Muscle of leg (tissue), 11 donors: ENCODE measurements around the gene CST7. TPM values are rescaled to one million over a fixed set of nuclear protein-coding genes. Genes with fewer than 3 reads are reported as not detected.
"Not testable (repeated sequence)": the region's sequence is repeated elsewhere in the genome, so short reads cannot be mapped to it uniquely, and the experiment has no call there.

Experiments
- DNase-seq: peaks from one replicate; pipeline ENCODE4 v3.0.0; 2013
- H3K27ac ChIP-seq: one replicate; pipeline ENCODE4 v1.5.1; 2013; ENCODE audit warnings: mild to moderate bottlenecking, low read length, control low read depth
- H3K27me3 ChIP-seq: one replicate; pipeline ENCODE4 v1.6.1; 2013; ENCODE audit warnings: low read length; ENCODE audit not compliant: control insufficient read depth, insufficient read depth
- H3K36me3 ChIP-seq: one replicate; pipeline ENCODE4 v1.6.1; 2013; ENCODE audit warnings: low read length; ENCODE audit not compliant: control insufficient read depth, insufficient read depth
- H3K4me1 ChIP-seq: one replicate; pipeline ENCODE4 v1.6.1; 2013; ENCODE audit warnings: low read length; ENCODE audit not compliant: control insufficient read depth, insufficient read depth
- H3K4me3 ChIP-seq: one replicate; pipeline ENCODE4 v1.5.1; 2013; ENCODE audit warnings: low read length, control low read depth
- H3K9me3 ChIP-seq: replicated peaks from 2 replicates; pipeline ENCODE4 v1.6.1; 2013; ENCODE audit warnings: low read depth, low read length; ENCODE audit not compliant: control insufficient read depth
- WGBS: methylation state at CpG from one replicate; pipeline ENCODE4 v1.1.5; 2013; ENCODE audit warnings: missing lambda C conversion rate; ENCODE audit not compliant: insufficient coverage; 5-methylcytosine and 5-hydroxymethylcytosine counted together
- polyA plus RNA-seq, 8 donors: library from polyadenylated mRNA; unstranded; fragments of 120-200 nt; gene quantifications; one replicate each; pipeline versions ENCODE4 v1.2.1 to v1.2.3, GENCODE V29; 2013; ENCODE audit warnings: inconsistent platforms in 1 of 8, low replicate concordance in 1 of 8; ENCODE audit not compliant: insufficient read length in 8 of 8, insufficient read depth in 1 of 8
- total RNA-seq: library from RNA; stranded (reverse); fragments of 120-200 nt; gene quantifications from one replicate; pipeline ENCODE4 v1.2.4, GENCODE V29; 2013

The CST7 gene
- total and polyA plus RNA-seq, 9 donors, result 0.11 to 1.1 (median 0.56) TPM

- Histone ChIP-seq H3K9me3 (no peaks in the 10 kb centered on the region), H3K36me3 (no peaks in the 10 kb centered on the region), H3K27ac (no peak overlapping the region), H3K4me3 (no peak overlapping the region), H3K4me1 (peaks cover 18% of the 10 kb centered on the region), H3K27me3 (no peaks in the 10 kb centered on the region)
- WGBS, result 83% methylated on average over 1 of the region's 1 CpG
- no peak for DNase-seq
Observed at GRCh38 chr20:24994186-24994465, 45.1 kb downstream of the CST7 start.

GRCh38 chr20:24994470-24995368, 45.6 kb downstream of the CST7 start:
- no peaks in the 10 kb centered on the region for H3K9me3 ChIP-seq
- no peak overlapping the region for H3K4me3 ChIP-seq
- peaks cover 18% of the 10 kb centered on the region for H3K4me1 ChIP-seq
- 36% methylated on average over 15 of the region's 20 CpGs for WGBS
- H3K27me3 ChIP-seq, result no peaks in the 10 kb centered on the region
- H3K27ac ChIP-seq, result no peak overlapping the region
- H3K36me3 ChIP-seq, result no peaks in the 10 kb centered on the region
- peak; percentile 87 for DNase-seq

GRCh38 chr20:24995741-24996448, 46.8 kb downstream of the CST7 start:
- DNase-seq, result no peak
- H3K9me3 ChIP-seq, result no peaks in the 10 kb centered on the region
- H3K4me1 ChIP-seq, result peaks cover 18% of the 10 kb centered on the region
- H3K36me3 ChIP-seq, result no peaks in the 10 kb centered on the region
- H3K27ac ChIP-seq, result no peak overlapping the region
- 67% methylated on average over 3 of the region's 9 CpGs for WGBS
- no peak overlapping the region for H3K4me3 ChIP-seq
- H3K27me3 ChIP-seq, result no peaks in the 10 kb centered on the region

- WGBS, result 70% methylated on average over 4 of the region's 9 CpGs
- Histone ChIP-seq H3K27ac (no peak overlapping the region), H3K4me1 (peaks cover 13% of the 10 kb centered on the region), H3K36me3 (no peaks in the 10 kb centered on the region), H3K9me3 (no peaks in the 10 kb centered on the region), H3K4me3 (no peak overlapping the region), H3K27me3 (no peaks in the 10 kb centered on the region)
- DNase-seq, result no peak
Observed at GRCh38 chr20:24996449-24997377, 47.6 kb downstream of the CST7 start.

GRCh38 chr20:24998121-24998520, 49.1 kb downstream of the CST7 start:
- Histone ChIP-seq H3K4me3 (no peak overlapping the region), H3K36me3 (peaks cover 3% of the 10 kb centered on the region), H3K9me3 (peaks cover 2% of the 10 kb centered on the region), H3K27me3 (no peaks in the 10 kb centered on the region), H3K4me1 (peaks cover 7% of the 10 kb centered on the region), H3K27ac (no peak overlapping the region)
- DNase-seq, result no peak
- no CpG with 5 or more reads among the region's 3 CpGs for WGBS

- Histone ChIP-seq H3K4me3 (no peak overlapping the region), H3K36me3 (peaks cover 3% of the 10 kb centered on the region), H3K27me3 (no peaks in the 10 kb centered on the region), H3K4me1 (peaks cover 4% of the 10 kb centered on the region), H3K27ac (no peak overlapping the region), H3K9me3 (peaks cover 2% of the 10 kb centered on the region)
- 80% methylated on average over 8 of the region's 12 CpGs for WGBS
- DNase-seq, result no peak
Observed at GRCh38 chr20:24998631-24999445, 49.8 kb downstream of the CST7 start.

- Histone ChIP-seq H3K4me1 (peaks cover 4% of the 10 kb centered on the region), H3K9me3 (peaks cover 2% of the 10 kb centered on the region), H3K27me3 (no peaks in the 10 kb centered on the region), H3K27ac (no peak overlapping the region), H3K36me3 (peaks cover 7% of the 10 kb centered on the region), H3K4me3 (no peak overlapping the region)
- no peak for DNase-seq
- WGBS, result 65% methylated on average over 3 of the region's 4 CpGs
Observed at GRCh38 chr20:24999568-24999967, 50.5 kb downstream of the CST7 start.

GRCh38 chr20:25000268-25000801, 51.3 kb downstream of the CST7 start:
- H3K4me1 ChIP-seq, result no peaks in the 10 kb centered on the region
- no peak overlapping the region for H3K4me3 ChIP-seq
- peaks cover 7% of the 10 kb centered on the region for H3K36me3 ChIP-seq
- no peaks in the 10 kb centered on the region for H3K27me3 ChIP-seq
- WGBS, result 46% methylated on average over 4 of the region's 4 CpGs
- peaks cover 2% of the 10 kb centered on the region for H3K9me3 ChIP-seq
- no peak for DNase-seq
- no peak overlapping the region for H3K27ac ChIP-seq

- not testable (repeated sequence) for H3K4me1 ChIP-seq, H3K4me3 ChIP-seq, H3K27me3 ChIP-seq, H3K27ac ChIP-seq, DNase-seq, H3K9me3 ChIP-seq
- no CpG with 5 or more reads among the region's 4 CpGs for WGBS
- peaks cover 11% of the 10 kb centered on the region for H3K36me3 ChIP-seq
Observed at GRCh38 chr20:25001323-25001722, 52.3 kb downstream of the CST7 start.
